ENCODE data around the gene USF3.

DNA sequence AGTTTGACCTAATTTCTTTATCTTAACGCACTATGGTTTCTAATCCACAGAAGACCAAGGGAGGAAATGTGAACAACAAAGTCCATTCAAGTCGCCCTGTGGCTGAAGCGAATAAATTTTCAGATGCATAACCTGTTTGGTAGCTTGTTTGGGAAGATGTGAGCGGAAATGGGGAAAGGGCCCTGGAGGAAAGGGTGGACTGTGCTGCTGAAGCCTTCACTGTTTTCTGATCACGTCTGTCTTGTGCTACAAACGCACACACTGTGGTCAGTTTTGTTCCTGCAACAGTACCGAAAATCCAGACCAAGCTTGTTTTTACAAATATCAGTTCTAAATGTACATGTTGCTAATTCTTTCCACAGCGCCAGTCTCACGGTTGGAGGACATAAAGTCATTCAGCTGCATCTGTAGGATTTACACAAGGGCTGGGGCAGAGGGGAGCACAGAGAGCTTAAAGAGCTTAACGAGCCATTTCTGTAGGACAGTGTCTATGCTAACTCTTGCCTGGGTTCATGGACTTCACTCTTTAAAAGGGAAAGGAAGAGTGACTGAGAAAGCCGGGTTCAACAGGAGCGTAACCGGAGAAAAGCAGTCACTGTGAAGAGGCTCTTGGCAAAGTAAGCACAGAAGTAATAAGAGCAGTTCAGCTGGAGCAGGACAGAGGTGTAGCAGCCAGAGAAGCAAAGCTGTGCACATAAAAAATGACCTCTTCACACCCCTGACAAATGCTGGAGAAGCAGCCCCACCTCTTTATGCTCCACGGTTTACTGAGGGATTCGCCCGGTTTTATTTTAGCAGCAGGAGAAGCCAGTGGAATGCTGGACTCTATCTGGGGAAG, 66.6 kb downstream of the USF3 start:
- TF ChIP-seq EZH2 (IDR thresholded peaks at IDR 0.05): no peak
- no peak for TF ChIP-seq ZFX (IDR thresholded peaks at IDR 0.05)
- TF ChIP-seq, protein P1, sequence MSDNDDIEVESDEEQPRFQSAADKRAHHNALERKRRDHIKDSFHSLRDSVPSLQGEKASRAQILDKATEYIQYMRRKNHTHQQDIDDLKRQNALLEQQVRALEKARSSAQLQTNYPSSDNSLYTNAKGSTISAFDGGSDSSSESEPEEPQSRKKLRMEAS (IDR thresholded peaks at IDR 0.05): no peak
- TF ChIP-seq, protein P2, sequence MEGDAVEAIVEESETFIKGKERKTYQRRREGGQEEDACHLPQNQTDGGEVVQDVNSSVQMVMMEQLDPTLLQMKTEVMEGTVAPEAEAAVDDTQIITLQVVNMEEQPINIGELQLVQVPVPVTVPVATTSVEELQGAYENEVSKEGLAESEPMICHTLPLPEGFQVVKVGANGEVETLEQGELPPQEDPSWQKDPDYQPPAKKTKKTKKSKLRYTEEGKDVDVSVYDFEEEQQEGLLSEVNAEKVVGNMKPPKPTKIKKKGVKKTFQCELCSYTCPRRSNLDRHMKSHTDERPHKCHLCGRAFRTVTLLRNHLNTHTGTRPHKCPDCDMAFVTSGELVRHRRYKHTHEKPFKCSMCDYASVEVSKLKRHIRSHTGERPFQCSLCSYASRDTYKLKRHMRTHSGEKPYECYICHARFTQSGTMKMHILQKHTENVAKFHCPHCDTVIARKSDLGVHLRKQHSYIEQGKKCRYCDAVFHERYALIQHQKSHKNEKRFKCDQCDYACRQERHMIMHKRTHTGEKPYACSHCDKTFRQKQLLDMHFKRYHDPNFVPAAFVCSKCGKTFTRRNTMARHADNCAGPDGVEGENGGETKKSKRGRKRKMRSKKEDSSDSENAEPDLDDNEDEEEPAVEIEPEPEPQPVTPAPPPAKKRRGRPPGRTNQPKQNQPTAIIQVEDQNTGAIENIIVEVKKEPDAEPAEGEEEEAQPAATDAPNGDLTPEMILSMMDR (IDR thresholded peaks at IDR 0.05 in 2 of 3, conservative IDR thresholded peaks at IDR 0.05 in 1 of 3; ENCODE audit: borderline replicate concordance in 1 of 3, insufficient read depth in 1 of 3, low read depth in 2 of 3, low read length in 2 of 3): no peak
- no peak for TF ChIP-seq SIN3A (IDR thresholded peaks at IDR 0.05; ENCODE audit: low read depth)
- TF ChIP-seq POLR2A (IDR thresholded peaks at IDR 0.05; ENCODE audit: borderline replicate concordance, extremely low read depth, insufficient read depth, insufficient read length): no peak
- TF ChIP-seq CEBPB (IDR thresholded peaks at IDR 0.05; ENCODE audit: low read depth): no peak
- no peak for TF ChIP-seq POLR2AphosphoS5 (IDR thresholded peaks at IDR 0.05; ENCODE audit: low read depth, low read length)
- no peak for TF ChIP-seq ZBTB33 (IDR thresholded peaks at IDR 0.05; ENCODE audit: extremely low read depth, insufficient replicate concordance, low read length)
- TF ChIP-seq, protein P3, sequence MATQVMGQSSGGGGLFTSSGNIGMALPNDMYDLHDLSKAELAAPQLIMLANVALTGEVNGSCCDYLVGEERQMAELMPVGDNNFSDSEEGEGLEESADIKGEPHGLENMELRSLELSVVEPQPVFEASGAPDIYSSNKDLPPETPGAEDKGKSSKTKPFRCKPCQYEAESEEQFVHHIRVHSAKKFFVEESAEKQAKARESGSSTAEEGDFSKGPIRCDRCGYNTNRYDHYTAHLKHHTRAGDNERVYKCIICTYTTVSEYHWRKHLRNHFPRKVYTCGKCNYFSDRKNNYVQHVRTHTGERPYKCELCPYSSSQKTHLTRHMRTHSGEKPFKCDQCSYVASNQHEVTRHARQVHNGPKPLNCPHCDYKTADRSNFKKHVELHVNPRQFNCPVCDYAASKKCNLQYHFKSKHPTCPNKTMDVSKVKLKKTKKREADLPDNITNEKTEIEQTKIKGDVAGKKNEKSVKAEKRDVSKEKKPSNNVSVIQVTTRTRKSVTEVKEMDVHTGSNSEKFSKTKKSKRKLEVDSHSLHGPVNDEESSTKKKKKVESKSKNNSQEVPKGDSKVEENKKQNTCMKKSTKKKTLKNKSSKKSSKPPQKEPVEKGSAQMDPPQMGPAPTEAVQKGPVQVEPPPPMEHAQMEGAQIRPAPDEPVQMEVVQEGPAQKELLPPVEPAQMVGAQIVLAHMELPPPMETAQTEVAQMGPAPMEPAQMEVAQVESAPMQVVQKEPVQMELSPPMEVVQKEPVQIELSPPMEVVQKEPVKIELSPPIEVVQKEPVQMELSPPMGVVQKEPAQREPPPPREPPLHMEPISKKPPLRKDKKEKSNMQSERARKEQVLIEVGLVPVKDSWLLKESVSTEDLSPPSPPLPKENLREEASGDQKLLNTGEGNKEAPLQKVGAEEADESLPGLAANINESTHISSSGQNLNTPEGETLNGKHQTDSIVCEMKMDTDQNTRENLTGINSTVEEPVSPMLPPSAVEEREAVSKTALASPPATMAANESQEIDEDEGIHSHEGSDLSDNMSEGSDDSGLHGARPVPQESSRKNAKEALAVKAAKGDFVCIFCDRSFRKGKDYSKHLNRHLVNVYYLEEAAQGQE (IDR thresholded peaks at IDR 0.05; ENCODE audit: low read depth): no peak
- TF ChIP-seq JUND (IDR thresholded peaks at IDR 0.05): no peak
- no peak for TF ChIP-seq EZH2phosphoT487 (IDR thresholded peaks at IDR 0.05; ENCODE audit: borderline replicate concordance)
- TF ChIP-seq RAD21 (IDR thresholded peaks at IDR 0.05; ENCODE audit: low read depth): no peak
- no peak for TF ChIP-seq SP1 (IDR thresholded peaks at IDR 0.05; ENCODE audit: low read depth)
